HFFc6 (cell line): ENCODE data around the gene MTCH1. TPM values are rescaled to one million over a fixed set of nuclear protein-coding genes. Genes with fewer than 3 reads are reported as not detected.

Source experiments
- DNase-seq: peaks from one replicate; pipeline ENCODE4 v3.0.0-alpha.2; 2018
- H3K27ac Mint-ChIP-seq: 2 replicates; pipeline ENCODE4 v1.8.0; 2020; ENCODE audit warnings: mild to moderate bottlenecking, mixed read lengths
- H3K27me3 Mint-ChIP-seq: 2 replicates; pipeline ENCODE4 v1.8.0; 2021; ENCODE audit warnings: mild to moderate bottlenecking, moderate library complexity, mixed read lengths; ENCODE audit not compliant: insufficient read depth
- H3K36me3 Mint-ChIP-seq: 2 replicates; pipeline ENCODE4 v1.8.0; 2021; ENCODE audit warnings: low read depth, mixed read lengths
- H3K4me1 Mint-ChIP-seq: 2 replicates; pipeline ENCODE4 v1.8.0; 2020; ENCODE audit warnings: low read depth, mixed read lengths
- H3K4me3 Mint-ChIP-seq: 2 replicates; pipeline ENCODE4 v1.8.0; 2020; ENCODE audit warnings: mild to moderate bottlenecking, moderate library complexity, mixed read lengths
- H3K9me3 Mint-ChIP-seq: 2 replicates; pipeline ENCODE4 v1.8.0; 2020; ENCODE audit warnings: mild to moderate bottlenecking, mixed read lengths
- CTCF ChIP-seq: fragments of 200-600 bp; sonication (generic); IDR thresholded peaks from 2 replicates; pipeline ENCODE4 v1.5.0; 2021; ENCODE audit warnings: antibody characterized with exemption, mild to moderate bottlenecking
- total RNA-seq, 6 experiments: library from RNA; stranded (reverse); fragmentation: NEBNext Ultra II Directional; extraction: Animal tissue kit (Norgen Biotek cat#: 25700); gene quantifications; 2 replicates in 1 of 6; 3 replicates in 5 of 6; pipeline ENCODE4 v1.2.3, GENCODE V29; 2021

Gene MTCH1
- total RNA-seq, 6 experiments from 2014 or later, result 263 to 301 (median 281) TPM

DNA sequence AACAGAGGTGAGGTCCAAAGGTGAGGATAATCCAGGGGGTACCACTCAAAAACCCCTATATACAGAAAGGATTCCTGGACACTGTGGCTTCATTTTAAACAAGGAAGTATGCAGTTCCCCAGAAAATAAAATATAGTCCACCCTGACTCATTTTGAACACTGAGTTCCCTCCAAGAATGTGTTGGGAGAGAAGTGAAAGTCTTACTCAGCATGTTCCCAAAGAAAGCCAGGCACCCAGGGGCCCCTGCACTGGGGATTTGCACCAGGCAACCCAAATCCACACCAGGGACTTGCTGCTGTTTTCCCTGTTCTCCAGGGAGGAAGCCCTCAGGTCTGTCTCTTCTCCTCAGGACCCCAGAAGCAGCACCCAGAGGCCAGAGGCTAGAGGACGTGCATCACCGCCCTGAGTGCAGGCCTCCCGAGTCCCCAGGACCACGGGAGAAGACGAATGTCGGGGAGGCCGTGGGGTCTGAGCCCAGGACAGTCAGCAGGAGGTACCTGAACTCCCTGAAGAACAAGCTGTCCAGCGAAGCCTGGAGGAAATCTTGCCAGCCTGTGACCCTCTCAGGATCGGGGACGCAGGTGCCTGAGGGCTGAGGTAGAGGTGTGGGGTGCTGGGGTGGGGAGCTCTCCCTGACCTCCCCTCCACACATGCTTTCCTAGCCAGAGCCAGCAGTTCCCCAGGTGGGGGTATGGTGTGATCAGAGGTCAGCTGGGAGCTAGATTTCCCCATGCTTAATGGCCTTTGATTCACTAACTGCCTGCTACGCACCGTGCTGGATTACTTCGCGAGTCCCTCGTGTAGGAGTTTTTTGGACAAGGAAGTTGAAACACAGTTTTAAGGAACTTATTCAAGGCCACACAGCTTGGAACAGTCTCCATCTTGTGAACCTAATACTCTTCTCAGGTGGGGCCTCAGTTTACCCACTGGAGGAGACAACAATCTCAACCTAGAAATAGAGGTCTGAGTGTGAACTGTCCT lies 22.8 kb upstream of the MTCH1 start:
- Mint-ChIP-seq H3K9me3 (0 out of 2 replicates have a peak, but pooled peaks cover 5% of the 10 kb centered on the region), H3K36me3 (no peaks in the 10 kb centered on the region), H3K27me3 (no peaks in the 10 kb centered on the region; the same call in 1 of the 2 replicates), H3K4me1 (peaks cover 27% of the 10 kb centered on the region), H3K27ac (no peak overlapping the region), H3K4me3 (no peak overlapping the region)
- no peak for TF ChIP-seq CTCF
- DNase-seq, result no peak

DNA sequence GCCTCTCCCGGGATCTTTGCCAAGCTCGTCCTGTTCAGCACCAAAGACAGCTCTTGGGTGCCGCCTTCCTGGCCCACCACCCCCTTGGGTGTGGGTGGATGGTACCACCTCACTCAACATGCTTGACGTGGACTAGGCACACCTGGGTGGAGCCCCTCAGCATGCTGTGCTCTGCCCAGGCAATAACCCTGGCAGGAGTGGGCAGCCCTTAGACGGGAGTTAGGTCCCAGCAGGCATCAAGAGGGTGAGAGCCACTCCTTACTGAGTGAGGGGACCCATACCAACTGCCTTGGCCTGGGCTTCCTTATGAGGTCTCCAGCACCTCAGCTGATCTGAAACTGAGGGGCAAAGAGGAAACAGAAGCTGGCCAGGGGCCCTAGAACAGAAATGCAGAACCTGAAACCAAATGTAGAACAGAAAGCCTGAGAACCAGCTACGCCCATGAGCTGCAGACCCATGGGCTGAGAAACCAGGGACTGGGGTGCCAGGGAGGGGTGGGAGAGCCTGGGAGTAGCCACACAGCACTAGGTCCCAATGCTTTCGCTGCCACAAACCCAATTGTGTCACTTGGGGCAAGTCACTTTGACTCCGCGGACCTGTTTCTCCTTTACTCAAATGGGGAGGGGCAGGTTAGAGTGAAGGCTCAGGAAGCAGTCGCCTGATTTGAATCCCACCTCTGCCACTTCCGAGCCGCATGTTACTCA lies 21.5 kb upstream of the MTCH1 start:
- Mint-ChIP-seq H3K27me3 (no peaks in the 10 kb centered on the region; the same call in 1 of the 2 replicates), H3K27ac (peak overlapping the region; percentile 22), H3K4me1 (peaks cover 27% of the 10 kb centered on the region), H3K4me3 (no peak overlapping the region), H3K36me3 (no peaks in the 10 kb centered on the region), H3K9me3 (0 out of 2 replicates have a peak, but pooled peaks cover 5% of the 10 kb centered on the region)
- TF ChIP-seq CTCF, result no peak
- no peak for DNase-seq

DNA sequence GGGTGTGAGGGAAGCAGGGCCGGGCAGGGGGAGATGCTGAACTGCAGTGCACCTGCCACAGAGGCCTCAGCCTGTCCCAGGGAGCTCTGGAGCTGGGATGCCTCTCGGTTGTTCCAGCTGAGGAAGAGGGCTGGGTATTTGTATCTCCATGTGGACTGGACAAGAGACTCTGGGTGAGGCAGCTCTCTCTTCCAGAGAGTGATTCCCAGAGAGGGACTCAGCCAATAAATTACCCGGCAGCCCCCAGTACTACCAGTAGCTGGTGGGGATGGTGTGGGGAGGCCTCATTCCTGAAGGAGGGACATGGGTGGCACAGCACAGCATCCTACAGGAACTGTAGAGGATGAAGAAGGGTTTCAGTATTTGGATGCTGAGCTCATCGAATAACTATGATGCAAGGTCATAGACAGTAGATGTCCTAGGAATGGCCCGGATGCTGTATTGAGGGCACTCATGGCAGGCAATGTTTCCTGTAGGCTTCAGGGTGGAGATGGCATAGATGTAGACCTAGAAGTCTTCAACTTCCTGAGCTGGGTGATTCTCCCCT lies 20.9 kb upstream of the MTCH1 start:
- no peak for TF ChIP-seq CTCF
- H3K36me3 Mint-ChIP-seq, result no peaks in the 10 kb centered on the region
- H3K27ac Mint-ChIP-seq, result peak overlapping the region; percentile 22
- no peak overlapping the region for H3K4me3 Mint-ChIP-seq
- no peaks in the 10 kb centered on the region; the same call in none of the 2 replicates for H3K27me3 Mint-ChIP-seq
- peak; percentile 71 for DNase-seq
- peaks cover 27% of the 10 kb centered on the region for H3K4me1 Mint-ChIP-seq
- H3K9me3 Mint-ChIP-seq, result 0 out of 2 replicates have a peak, but pooled peaks cover 5% of the 10 kb centered on the region

- peaks cover 27% of the 10 kb centered on the region for H3K4me1 Mint-ChIP-seq
- H3K9me3 Mint-ChIP-seq, result 0 out of 2 replicates have a peak, but pooled peaks cover 5% of the 10 kb centered on the region
- peak overlapping the region; percentile 22 for H3K27ac Mint-ChIP-seq
- no peak overlapping the region for H3K4me3 Mint-ChIP-seq
- no peaks in the 10 kb centered on the region for H3K36me3 Mint-ChIP-seq
- H3K27me3 Mint-ChIP-seq, result peaks cover under 1% of the 10 kb centered on the region
- no peak for TF ChIP-seq CTCF
- DNase-seq, result no peak
Measured at GRCh38 chr6:37005827-37006567, 20.0 kb upstream of the MTCH1 start.
